Right renal pelvis (tissue), 4 donors: ENCODE data around the gene BAG3. TPM values are rescaled to one million over a fixed set of nuclear protein-coding genes. Genes with fewer than 3 reads are reported as not detected.

Source experiments
- DNase-seq, 4 donors: peaks; one replicate each; pipeline ENCODE4 v3.0.0-alpha.2; 2013; ENCODE audit warnings: low read depth in 4 of 4, low spot score in 3 of 4, missing footprints in 1 of 4
- polyA plus RNA-seq, 4 donors: library from polyadenylated mRNA; unstranded; fragments of 120-200 nt; gene quantifications; one replicate each; pipeline ENCODE4 v1.2.1, GENCODE V29; 2013; ENCODE audit not compliant: insufficient read length in 4 of 4

The BAG3 gene
- polyA plus RNA-seq, 4 donors, result 29.4 to 36.0 (median 30.9) TPM

DNA sequence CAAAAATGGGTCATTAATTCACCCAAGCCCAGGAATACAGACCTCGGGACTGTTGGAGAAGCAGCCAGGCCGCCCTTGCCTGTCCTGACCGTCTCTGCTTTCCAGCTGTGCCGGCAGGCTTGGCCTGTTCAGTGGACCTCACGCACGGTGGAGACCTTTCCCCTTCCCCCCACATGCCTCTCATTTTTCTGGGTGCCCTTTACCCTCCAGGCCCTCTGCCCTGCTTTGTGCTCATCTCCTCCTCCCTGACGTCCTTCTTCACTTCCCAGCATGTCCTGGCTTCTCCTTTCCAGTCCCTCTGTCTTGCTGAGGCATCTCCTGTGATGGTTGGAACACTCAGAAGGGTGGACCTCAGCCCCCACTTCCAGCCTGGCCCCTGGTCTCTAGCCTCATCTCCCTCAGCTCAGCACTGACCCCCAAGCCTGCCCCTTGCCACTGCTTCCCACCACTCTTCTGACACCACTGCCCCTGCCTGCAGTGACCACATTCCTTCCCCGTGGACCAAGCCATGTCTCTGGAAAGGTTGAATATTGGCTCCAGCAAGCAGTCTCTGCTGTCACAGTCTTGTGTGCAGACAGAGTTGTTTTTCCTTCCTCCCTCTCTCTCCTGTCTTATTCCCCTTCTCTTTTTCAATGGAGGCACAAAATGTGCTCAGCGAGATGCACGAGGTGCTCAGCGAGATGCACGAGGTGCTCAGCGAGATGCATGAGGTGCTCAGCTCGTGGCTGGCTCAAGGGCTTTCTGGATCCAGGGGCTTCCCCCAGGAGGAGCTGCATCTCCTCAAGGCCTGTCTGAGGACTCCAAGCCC is 14.9 kb downstream of the BAG3 start:
- DNase-seq, result no peak

DNA sequence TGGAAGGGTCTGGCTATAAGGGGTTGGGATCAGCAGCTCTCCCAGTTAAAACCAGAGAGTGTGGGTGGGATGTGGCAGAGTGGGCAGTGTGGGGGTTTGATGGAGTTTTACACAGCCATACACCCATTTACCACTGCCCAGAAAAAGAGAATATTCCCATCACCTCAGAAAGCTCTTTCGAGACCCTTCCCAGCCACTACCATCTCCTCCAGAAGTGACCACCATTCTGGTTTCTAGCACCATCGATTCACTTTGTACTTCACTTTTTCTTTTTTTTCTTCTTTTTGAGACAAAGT is 15.5 kb downstream of the BAG3 start:
- no peak for DNase-seq

DNA sequence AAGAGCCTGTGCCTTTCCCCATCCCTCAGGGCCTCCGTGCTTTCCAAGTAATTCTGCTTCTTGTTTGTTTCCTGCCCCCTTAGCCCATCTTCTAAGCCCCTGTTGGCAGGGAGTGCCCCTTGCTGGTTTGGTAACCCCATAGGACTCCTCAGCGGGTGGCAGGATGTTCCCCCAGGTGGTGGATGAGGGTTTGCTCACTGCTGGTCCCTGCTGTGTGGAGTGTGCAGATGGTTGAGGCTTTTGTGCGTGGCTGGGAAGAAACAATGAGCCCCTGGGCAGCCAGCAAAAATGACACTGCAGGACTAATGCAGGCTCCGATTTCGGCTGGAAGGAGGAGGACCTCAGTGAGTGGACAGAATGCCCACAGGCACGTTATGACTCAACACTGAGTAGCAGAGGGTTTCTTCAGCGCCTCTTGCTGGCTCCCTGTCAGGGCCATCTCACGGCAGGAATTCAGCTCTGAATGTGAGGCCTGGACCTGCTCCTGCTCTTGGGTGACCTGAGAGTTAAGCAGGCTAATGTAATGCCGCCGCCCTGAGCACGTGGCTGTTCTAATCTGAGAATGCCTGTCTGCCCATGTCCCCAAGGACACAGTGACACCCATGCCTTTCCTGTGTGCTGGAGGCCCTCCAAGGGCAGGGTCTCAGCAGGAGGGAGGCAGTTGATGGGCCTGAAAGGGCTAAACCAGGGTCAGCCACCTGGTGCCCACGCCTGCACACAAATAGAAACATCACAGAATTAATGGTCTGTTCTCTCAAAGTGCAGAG is 16.6 kb downstream of the BAG3 start:
- no peak for DNase-seq

DNA sequence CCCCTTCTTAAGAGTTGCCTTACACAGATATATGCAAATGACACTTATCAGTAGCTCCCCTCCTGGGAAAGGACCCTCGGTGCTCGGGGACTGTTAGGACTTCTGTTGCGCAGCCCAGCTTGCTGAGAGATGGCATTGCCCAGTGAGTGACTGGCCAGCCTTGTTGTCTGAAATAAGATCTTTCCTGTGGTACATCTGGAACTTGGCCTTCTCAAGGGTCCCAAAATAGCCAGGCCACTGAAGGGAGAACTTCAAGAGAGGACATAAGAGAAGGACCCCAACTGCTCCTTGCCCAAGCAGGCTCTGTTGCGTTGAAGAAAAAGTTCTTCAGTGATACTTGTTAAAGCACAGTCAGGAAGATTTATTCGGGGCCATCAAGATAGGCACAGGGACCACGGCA is 17.3 kb downstream of the BAG3 start:
- DNase-seq, result no peak

DNA sequence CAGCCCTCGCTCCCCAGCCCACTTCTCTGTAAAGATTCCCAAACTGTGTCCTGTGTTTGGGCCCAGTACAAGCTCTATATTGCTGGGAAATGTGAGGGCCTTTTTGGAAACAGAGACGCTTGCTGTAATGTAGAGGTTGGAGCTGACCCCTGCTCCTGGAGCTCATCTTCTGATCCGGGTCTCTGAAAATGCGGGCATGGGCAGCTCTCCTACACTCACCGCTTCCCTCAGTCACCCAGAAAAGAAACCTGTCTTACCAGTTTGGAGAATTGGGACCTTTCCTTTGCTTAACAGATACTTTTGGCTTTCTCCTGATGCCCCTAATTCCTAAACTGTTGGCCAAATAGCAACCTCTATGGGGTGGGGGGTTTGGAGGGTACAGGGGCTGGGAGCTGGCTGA is 18.2 kb downstream of the BAG3 start:
- DNase-seq, result no peak

DNA sequence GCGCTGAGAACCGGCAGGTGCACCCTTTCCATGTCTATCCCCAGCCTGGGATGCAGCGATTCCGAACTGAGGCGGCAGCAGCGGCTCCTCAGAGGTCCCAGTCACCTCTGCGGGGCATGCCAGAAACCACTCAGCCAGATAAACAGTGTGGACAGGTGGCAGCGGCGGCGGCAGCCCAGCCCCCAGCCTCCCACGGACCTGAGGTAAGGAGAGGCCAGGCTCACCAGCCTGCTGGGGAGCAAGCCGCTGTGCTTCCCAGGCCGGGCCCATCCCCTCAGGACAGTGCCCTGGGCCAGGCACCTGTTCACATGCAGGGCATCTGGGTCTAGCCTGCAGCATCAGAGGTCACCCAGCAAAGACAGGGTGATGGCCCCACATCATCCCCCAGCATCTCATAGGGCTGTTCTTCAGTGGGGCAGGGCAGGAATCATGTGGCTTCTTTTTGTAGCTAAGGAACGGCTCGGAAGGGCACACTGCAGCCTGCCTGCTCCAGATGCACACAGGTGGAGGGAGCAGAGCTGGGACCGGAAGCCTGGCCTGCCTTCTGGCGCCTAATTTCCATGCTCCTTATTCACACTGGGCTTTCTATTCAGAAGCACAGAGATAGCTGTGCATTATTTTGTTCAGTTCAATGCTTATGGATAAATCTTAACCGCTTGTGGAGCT is 18.9 kb downstream of the BAG3 start:
- no peak for DNase-seq

DNA sequence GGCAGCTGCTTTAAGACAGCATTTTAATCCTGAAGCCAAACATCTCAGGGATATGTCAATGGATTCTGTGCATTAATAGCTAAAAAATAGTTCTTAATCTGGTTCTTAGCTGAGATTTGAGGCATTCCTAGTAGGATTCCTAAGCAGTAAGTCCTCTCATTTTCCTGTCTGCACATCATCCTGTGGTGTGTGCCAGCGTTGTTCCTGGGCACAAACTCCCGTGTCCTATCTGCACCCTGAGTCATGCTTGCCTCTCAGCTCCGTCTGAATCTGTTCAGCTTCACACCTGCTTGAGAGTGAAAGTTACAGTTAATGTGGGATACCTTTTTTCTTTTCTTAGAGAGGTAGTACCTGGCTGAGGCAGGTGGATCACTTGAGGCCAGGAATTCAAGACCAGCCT is 19.5 kb downstream of the BAG3 start:
- DNase-seq, result no peak

DNA sequence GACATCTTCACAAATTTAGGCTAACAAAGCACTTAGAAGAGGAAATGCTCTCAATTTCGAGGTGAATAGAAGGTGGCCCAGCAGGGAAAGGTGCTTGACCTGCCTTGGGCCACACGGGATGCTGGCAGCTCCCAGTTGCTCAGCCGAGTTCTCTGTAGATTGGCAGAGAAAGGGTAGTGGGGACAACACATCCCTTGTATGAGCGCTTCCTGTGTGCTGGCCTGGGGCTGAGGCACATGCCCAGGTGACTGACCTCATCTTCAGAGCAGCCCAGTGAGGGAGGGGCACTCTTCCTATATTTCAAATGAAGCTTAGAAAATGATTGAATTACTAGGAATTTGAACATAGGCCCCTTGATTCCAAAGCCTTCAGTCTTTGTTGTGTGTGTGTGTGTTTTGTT is 20.2 kb downstream of the BAG3 start:
- DNase-seq, result no peak

DNA sequence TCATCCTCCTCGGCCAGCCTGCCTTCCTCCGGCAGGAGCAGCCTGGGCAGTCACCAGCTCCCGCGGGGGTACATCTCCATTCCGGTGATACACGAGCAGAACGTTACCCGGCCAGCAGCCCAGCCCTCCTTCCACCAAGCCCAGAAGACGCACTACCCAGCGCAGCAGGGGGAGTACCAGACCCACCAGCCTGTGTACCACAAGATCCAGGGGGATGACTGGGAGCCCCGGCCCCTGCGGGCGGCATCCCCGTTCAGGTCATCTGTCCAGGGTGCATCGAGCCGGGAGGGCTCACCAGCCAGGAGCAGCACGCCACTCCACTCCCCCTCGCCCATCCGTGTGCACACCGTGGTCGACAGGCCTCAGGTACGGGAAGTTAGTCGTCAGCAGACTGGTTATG is 21.1 kb downstream of the BAG3 start:
- no peak for DNase-seq

DNA sequence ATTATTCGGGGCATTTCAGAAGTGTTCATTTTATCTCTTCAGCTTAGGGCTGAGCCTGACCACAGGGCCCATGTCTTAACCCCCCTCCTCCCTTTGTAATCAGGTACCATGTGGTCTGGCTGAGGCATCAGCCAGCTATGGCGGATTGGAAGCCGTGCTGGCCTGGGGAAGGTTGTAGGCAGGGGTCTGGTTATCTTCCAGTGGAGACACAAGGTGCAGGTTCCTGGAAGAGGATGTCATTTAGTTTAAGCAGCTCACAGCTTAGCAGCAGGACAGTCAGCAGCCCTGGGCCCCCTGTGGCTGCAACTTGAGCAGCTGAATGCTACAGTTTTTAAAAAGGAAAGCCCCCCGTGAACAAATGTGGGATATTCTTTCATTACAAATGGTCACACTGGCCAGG is 22.1 kb downstream of the BAG3 start:
- no peak for DNase-seq

DNA sequence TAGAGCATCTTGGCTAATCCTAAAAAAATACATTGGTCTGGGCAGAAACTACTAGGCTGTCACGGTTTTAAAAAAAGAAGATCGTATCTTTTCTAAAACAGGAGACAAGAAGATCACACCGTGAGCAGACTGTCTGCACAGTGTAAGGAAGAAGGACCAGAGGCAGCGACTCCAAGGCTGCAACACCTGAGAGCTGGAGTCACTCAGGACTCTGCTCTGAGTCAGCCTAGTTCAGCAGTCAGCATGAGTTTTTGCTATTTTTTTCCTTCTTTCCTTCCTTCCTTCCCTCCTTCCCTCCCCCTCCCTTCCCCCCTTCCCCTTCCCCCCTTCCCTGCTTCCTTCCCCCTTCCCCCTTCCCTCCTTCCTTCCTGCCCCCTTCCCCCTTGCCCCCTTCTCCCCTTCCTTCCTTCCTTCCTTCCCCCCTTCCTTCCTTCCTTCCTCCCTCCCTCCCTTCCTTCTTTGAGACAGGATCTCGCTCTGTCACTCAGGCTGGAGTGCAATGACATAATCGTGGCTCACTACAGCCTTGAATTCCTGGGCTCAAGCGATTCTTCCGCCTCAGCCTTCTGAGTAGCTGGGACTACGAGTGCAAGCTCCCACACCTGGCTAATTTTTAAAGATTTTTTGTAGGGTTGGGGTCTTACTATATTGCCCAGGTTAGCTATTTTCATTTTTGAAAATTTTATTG is 24.4 kb downstream of the BAG3 start:
- DNase-seq, result no peak

DNA sequence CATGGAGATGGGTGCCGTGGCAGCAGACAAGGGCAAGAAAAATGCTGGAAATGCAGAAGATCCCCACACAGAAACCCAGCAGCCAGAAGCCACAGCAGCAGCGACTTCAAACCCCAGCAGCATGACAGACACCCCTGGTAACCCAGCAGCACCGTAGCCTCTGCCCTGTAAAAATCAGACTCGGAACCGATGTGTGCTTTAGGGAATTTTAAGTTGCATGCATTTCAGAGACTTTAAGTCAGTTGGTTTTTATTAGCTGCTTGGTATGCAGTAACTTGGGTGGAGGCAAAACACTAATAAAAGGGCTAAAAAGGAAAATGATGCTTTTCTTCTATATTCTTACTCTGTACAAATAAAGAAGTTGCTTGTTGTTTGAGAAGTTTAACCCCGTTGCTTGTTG is 25.9 kb downstream of the BAG3 start:
- DNase-seq, result no peak

DNA sequence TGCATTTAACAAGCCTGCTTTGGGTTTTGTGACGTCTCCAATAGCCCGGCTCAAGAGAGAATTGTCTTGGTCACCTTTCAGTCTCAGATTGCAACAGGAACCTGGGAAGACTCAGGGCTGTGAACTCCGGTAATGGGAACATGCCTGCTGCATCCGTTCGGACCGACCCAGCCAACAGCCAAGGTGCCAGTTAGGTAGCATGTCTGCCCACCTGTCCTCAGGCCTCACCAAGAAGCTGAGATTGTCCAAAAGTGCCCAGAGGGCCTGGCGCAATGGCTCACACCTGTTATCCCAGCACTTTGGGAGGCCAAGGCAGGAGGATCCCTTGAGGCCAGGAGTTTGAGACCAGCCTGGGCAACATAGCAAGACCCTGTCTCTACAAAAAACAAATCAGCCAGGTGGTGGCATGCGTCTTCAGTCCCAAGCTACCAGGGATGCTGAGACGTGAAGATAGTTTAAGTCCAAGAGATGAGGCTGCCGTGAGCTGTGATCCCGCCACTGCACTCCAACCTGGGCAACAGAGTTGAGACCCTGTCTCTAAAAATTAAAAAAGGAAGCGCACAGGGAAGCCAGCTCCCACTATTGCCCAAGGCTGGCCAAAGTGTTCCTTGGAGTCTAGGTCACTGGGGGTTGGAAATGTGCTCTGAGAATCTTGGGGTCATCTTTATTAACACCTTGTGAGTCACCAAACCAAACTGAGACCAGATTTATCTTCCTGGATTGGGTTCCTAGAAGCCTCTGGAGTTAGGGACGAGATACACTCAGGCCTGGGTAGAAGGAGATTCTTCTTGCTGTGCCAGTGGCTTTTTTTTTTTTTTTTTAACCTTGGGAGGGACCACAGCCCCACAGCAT is 26.9 kb downstream of the BAG3 start:
- no peak for DNase-seq

DNA sequence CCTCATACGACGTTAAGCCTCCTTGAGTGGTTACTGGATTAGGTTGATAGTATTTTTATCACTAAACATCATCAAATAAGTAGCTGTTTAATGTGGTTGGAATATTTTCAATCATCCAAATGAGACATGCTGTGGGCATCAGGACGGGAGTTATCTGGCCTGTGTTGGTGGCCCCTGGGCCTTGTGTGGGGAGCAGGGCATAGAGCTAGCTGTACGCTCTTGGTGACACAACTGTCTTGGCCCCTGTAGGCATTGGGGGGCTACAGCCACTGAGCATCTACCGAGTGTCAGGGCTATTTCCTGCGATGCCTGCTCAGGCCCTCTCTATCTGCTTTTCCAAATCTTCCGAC is 28.3 kb downstream of the BAG3 start:
- no peak for DNase-seq

DNA sequence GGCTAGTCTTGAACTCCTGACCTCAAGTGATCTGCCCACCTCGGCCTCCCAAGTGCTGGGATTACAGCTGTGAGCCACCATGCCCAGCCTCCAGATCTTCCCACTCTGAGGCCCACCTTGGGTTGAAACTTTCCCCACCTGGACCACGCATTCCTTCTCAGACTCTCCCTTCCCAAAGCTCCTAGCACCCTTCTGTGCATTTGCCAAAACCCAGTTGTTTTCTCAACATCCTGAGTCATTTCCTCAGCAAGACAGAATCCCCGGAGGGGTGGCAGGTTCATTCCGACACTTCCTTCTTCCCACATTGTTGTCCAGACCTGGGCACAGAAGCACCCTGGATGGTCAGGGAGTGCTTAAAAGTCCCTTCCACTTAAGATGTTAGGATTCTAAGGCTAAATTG is 28.9 kb downstream of the BAG3 start:
- no peak for DNase-seq

DNA sequence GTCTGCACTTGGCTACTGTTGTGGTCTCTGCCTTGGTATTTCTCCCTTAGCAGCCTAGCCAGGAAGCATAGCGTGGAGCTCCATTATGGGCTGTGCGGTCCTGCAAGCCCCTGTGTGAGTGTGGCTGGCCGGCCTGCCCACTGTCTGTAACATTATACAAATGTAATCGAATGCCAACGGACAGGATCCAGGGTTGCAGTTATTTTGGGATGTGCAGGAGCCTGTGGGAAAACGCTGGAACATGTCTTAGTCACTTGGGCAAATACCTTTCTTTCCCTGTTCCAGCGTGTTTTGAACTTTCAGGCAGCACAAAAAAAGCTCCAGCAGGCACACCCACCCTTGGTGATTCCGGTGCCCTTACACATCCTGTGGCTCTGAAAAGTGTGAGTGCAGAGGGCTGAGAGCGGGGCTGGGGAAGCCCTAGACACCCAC is 29.5 kb downstream of the BAG3 start:
- DNase-seq, result no peak

DNA sequence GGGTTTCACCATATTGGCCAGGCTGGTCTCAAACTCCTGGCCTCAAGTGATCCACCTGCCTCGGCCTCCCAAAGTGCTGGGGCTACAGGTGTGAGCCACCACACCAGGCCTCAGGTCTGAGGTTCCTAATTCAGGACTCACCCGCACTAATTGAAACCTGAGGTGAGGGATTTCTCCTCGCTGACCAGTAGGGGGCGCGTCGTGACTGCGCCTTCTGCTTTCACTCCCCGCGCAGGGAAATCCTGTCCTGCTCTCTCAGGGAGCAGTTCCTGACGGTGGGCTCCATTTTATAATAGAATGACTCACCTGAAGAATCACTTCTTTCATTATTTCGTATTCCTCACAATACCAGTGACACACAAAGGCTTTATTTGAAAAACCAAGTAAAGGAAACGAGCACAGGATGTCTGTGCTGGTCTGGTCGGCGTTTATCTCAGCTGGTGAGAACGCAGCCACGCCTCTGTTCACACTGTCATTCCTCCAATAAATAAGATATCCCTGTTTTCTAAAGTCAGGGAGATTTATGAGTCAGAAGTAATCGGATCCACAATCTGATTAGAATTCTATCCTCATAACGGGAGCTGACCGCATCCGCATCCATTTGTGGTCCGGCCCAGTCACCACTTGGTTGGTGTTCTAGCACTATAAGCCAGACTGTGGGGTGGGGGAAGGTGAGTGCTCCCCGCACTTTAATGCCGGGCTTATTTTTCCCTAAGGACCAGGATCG is 35.4 kb downstream of the BAG3 start:
- peak; percentile 63 to 77 (median 68) for DNase-seq

DNA sequence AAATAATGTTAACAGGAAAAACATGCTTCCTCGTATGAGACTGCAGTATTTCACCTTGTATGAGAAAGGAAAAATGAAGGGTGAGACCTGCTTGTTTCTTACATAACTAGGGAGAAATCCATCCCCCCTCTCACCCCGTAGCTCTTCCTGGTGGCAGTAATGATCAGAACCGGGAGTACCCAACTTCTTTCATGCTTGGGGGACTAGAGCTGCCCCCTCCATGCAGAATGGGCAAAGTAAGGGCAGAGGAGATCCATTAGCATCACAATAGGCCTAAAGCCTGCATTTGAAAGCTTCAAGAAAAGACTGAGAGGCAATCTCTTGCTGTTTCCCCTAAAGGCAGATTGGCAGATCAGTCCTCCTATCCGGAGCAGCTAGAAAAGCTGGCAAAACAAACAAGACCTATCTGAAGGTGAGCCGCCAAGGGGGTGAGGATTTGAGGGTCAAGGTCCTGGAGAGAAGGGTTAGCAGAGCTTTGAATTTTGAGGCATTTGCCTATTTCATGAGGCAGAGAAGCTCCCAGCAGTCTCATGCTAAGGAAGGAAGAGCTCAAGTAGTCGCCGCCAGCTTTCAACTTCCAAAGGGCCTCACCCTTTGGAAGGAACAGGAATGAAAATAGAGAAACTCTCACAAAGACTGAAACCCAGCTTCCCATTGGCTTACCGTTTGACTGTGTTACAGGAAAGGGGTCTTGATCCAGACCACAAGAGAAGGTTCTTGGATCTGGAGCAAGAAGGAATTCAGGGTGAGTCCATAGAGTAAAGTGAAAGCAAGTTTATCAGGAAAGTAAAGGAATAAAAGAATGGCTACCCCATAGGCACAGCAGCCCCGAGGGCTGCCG is 36.2 kb downstream of the BAG3 start:
- DNase-seq, result no peak

DNA sequence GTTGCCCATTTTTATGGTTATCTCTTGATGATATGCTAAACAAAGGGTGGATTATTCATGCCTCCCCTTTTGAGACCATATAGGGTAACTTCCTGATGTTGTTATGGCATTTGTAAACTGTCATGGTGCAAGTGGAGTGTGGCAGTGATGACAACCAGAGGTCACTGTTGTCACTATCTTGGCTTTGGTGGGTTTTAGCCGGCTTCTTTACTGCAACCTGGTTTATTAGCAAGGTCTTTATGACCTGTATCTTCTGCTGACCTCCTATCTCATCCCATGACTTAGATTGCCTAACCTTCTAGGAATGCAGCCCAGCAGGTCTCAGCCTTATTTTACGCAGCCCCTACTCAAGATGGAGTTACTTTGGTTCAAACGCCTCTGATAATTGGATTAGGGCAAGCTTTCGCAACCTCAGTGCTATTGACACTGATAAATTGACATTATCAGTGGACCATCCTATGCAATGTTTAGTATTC is 36.9 kb downstream of the BAG3 start:
- no peak for DNase-seq
